ENCODE data around the gene SCRN1.

- no peak for TF ChIP-seq ZSCAN29 (CRISPR knock-in tag; conservative IDR thresholded peaks at IDR 0.05)
- TF ChIP-seq ZBTB7B (CRISPR knock-in tag; IDR thresholded peaks at IDR 0.05): no peak
- no peak for TF ChIP-seq GABPA (IDR thresholded peaks at IDR 0.05; ENCODE audit: low read depth, low read length)
- no peak for TF ChIP-seq GABPA (CRISPR knock-in tag; IDR thresholded peaks at IDR 0.05; ENCODE audit: low read depth)
- TF ChIP-seq CENPX (CRISPR knock-in tag; IDR thresholded peaks at IDR 0.05): no peak
- TF ChIP-seq MAX (IDR thresholded peaks at IDR 0.05): no peak
- TF ChIP-seq THAP11 (CRISPR knock-in tag; IDR thresholded peaks at IDR 0.05): no peak
These were observed 52.5 kb downstream of the SCRN1 start for GRCh38 chr7:29937132-29937531.

All from HepG2 (cell line).